HG02885 (cell line): ENCODE data around the gene THOC3.
"Not testable (repeated sequence)": the region's sequence is repeated elsewhere in the genome, so short reads cannot be mapped to it uniquely, and the experiment has no call there.

Experiments
- ATAC-seq: cut with Tn5 transposase; IDR thresholded peaks from one replicate; pipeline ENCODE4 v1.9.1; 2021; ENCODE audit warnings: mild to moderate bottlenecking; ENCODE audit not compliant: unreplicated experiment, poor library complexity

THOC3 gene

GRCh38 chr5:175948329-175949108, 19.6 kb downstream of the THOC3 start:
- ATAC-seq = not testable (repeated sequence)

- not testable (repeated sequence) for ATAC-seq
Measured at GRCh38 chr5:175943253-175943652, 24.9 kb downstream of the THOC3 start.

- not testable (repeated sequence) for ATAC-seq
Measured at GRCh38 chr5:175940632-175941031, 27.5 kb downstream of the THOC3 start.

GRCh38 chr5:175938489-175938888, 29.6 kb downstream of the THOC3 start:
- not testable (repeated sequence) for ATAC-seq

GRCh38 chr5:175928752-175929151, 39.4 kb downstream of the THOC3 start:
- not testable (repeated sequence) for ATAC-seq

GRCh38 chr5:175925106-175925505, 43.0 kb downstream of the THOC3 start:
- not testable (repeated sequence) for ATAC-seq

GRCh38 chr5:175922192-175922885, 45.8 kb downstream of the THOC3 start:
- no peak for ATAC-seq

- no peak for ATAC-seq
Measured at GRCh38 chr5:175921061-175921730, 46.9 kb downstream of the THOC3 start.

GRCh38 chr5:175920231-175920811, 47.8 kb downstream of the THOC3 start:
- ATAC-seq = no peak

- ATAC-seq = peak; percentile 57
Measured at GRCh38 chr5:175915066-175916037, 52.8 kb downstream of the THOC3 start.

- ATAC-seq = not testable (repeated sequence)
Measured at GRCh38 chr5:175913835-175914672, 54.1 kb downstream of the THOC3 start.

GRCh38 chr5:175910072-175910471, 58.0 kb downstream of the THOC3 start:
- not testable (repeated sequence) for ATAC-seq
